ENCODE measurements around the gene MUC5AC. TPM values are rescaled to one million over a fixed set of nuclear protein-coding genes. Genes with fewer than 3 reads are reported as not detected.

Gene MUC5AC
- total RNA-seq, 4 donors from 2014 or later: not detected

DNA sequence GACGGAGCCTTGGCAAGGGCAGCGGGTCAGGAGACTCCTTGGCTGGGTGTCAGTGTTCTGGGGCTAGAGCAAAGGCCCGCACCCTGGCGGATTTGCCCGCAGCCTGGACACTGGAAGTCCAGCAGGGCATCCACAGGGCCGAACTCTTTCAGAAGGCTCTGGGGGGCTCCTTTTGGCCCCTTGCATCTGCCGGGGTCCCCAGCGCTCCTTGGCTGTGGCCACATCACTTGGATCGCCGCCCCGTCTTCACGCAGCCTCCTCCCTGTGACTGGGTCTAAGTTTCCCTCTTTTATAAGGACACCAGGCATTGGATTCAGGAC is 20.0 kb downstream of the MUC5AC start:
- Histone ChIP-seq H3K27me3 (no peaks in the 10 kb centered on the region), H3K36me3 (no peaks in the 10 kb centered on the region), H3K4me1 (no peaks in the 10 kb centered on the region), H3K9me3 (no peaks in the 10 kb centered on the region), H3K27ac (no peak overlapping the region), H3K4me3 (no peak overlapping the region)
- intact Hi-C loops (cut with DNase I; ENCODE audit: low total_unique reads) (no loop called here), in situ Hi-C loops (cut with MboI; ENCODE audit: low sequenced_read_pairs in 4 of 4) (no loop called here)
- no peak for ATAC-seq
- DNase-seq: no peak
- TF ChIP-seq, protein P1, sequence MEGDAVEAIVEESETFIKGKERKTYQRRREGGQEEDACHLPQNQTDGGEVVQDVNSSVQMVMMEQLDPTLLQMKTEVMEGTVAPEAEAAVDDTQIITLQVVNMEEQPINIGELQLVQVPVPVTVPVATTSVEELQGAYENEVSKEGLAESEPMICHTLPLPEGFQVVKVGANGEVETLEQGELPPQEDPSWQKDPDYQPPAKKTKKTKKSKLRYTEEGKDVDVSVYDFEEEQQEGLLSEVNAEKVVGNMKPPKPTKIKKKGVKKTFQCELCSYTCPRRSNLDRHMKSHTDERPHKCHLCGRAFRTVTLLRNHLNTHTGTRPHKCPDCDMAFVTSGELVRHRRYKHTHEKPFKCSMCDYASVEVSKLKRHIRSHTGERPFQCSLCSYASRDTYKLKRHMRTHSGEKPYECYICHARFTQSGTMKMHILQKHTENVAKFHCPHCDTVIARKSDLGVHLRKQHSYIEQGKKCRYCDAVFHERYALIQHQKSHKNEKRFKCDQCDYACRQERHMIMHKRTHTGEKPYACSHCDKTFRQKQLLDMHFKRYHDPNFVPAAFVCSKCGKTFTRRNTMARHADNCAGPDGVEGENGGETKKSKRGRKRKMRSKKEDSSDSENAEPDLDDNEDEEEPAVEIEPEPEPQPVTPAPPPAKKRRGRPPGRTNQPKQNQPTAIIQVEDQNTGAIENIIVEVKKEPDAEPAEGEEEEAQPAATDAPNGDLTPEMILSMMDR (IDR thresholded peaks at IDR 0.05 in 4 of 5, conservative IDR thresholded peaks at IDR 0.05 in 1 of 5): no peak
- TF ChIP-seq POLR2A (IDR thresholded peaks at IDR 0.05): no peak

DNA sequence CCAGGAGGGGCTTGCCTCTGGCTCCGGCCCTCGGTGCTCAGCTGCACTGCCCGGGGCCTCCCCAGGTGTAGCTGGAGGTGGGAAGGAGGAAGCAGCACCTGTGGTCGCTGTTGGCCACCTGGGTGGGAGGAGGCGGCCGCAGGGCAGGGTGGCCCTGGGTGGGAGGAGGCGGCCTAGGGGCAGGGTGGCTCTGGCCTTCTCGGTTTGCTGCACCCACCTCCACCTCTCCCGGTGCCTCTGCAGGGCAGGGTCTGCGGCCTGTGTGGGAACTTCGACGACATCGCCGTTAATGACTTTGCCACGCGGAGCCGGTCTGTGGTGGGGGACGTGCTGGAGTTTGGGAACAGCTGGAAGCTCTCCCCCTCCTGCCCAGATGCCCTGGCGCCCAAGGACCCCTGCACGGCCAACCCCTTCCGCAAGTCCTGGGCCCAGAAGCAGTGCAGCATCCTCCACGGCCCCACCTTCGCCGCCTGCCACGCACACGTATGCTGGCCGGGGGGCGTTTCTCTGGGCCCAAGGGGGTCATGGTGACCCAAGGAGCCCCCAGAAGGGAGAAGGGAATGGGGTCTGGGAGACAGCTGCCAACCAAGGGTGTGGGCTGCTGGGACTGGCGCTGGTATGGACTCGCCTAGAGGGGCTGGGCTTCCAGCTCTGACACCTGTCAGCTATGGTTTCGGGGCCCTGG is 20.6 kb downstream of the MUC5AC start:
- Histone ChIP-seq H3K4me3 (no peak overlapping the region), H3K27ac (no peak overlapping the region), H3K36me3 (no peaks in the 10 kb centered on the region), H3K27me3 (no peaks in the 10 kb centered on the region), H3K9me3 (no peaks in the 10 kb centered on the region), H3K4me1 (no peaks in the 10 kb centered on the region)
- in situ Hi-C loops (cut with MboI; ENCODE audit: low sequenced_read_pairs in 4 of 4) (no loop called here), intact Hi-C loops (cut with DNase I; ENCODE audit: low total_unique reads) (no loop called here)
- TF ChIP-seq, protein P1 (IDR thresholded peaks at IDR 0.05 in 4 of 5, conservative IDR thresholded peaks at IDR 0.05 in 1 of 5): no peak
- no peak for TF ChIP-seq POLR2A (IDR thresholded peaks at IDR 0.05)
- DNase-seq (no peak), ATAC-seq (no peak)

DNA sequence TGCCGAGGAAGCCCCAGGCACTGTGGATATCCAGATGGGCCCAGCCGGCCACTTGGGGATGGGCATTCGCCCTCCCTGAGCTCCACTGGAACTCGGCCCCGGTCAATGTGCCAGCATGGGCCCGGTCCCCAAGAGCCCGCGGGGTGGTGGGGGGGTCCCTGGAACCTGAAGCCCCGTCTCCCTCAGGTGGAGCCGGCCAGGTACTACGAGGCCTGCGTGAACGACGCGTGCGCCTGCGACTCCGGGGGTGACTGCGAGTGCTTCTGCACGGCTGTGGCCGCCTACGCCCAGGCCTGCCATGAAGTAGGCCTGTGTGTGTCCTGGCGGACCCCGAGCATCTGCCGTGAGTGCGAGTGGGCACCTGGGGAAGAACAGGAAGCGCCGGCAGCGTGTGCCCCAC is 21.2 kb downstream of the MUC5AC start:
- H3K4me3 ChIP-seq: no peak overlapping the region
- intact Hi-C loops (cut with DNase I; ENCODE audit: low total_unique reads) (no loop called here), in situ Hi-C loops (cut with MboI; ENCODE audit: low sequenced_read_pairs in 4 of 4) (no loop called here)
- no peaks in the 10 kb centered on the region for H3K4me1 ChIP-seq
- H3K9me3 ChIP-seq: no peaks in the 10 kb centered on the region
- H3K27me3 ChIP-seq: no peaks in the 10 kb centered on the region
- TF ChIP-seq, protein P1 (IDR thresholded peaks at IDR 0.05 in 4 of 5, conservative IDR thresholded peaks at IDR 0.05 in 1 of 5): no peak
- no peak for TF ChIP-seq POLR2A (IDR thresholded peaks at IDR 0.05)
- no peak overlapping the region for H3K27ac ChIP-seq
- ATAC-seq (no peak), DNase-seq (no peak)
- H3K36me3 ChIP-seq: no peaks in the 10 kb centered on the region

DNA sequence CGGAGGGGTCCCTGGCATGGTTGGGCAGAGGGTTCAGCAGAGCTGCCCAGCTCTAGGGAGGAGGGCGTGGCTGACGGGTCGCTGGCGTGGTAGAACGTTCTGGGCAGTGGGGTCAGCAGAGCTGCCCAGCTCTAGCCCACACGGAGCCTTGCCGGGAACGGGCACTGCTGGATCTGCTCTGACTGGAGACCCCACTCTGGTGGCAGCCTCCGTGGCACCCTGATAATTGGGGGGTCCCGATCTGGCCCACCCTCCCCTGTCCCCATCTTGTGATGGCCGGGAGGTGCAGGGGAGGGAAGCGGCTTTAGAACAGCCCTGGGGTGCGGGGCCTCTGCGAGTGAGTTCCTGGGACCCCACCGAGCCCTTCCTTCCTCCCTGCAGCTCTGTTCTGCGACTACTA is 21.9 kb downstream of the MUC5AC start:
- ATAC-seq: no peak
- no peaks in the 10 kb centered on the region for H3K4me1 ChIP-seq
- intact Hi-C loops (cut with DNase I; ENCODE audit: low total_unique reads) (no loop called here), in situ Hi-C loops (cut with MboI; ENCODE audit: low sequenced_read_pairs in 4 of 4) (no loop called here)
- H3K4me3 ChIP-seq: no peak overlapping the region
- no peaks in the 10 kb centered on the region for H3K27me3 ChIP-seq
- no peak for TF ChIP-seq POLR2A (IDR thresholded peaks at IDR 0.05)
- TF ChIP-seq, protein P1 (IDR thresholded peaks at IDR 0.05 in 4 of 5, conservative IDR thresholded peaks at IDR 0.05 in 1 of 5): no peak
- no peak overlapping the region for H3K27ac ChIP-seq
- DNase-seq: no peak
- no peaks in the 10 kb centered on the region for H3K36me3 ChIP-seq
- H3K9me3 ChIP-seq: no peaks in the 10 kb centered on the region

DNA sequence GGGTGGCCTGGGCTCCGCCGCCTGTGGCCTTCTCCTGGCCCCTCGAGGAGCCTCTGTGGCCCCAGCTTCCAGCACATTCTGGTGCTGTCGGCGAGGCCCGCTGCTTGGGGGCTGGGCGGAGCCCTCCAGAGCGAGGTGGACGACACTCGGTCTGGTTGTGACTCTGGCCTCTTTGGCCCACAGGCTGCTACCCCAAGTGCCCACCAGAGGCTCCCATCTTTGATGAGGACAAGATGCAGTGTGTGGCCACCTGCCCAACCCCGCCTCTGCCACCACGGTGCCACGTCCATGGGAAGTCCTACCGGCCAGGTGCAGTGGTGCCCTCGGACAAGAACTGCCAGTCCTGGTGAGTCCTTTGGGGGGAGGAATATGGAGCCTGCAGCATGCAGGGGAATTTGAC is 22.4 kb downstream of the MUC5AC start:
- no peak for TF ChIP-seq POLR2A (IDR thresholded peaks at IDR 0.05)
- TF ChIP-seq, protein P1 (IDR thresholded peaks at IDR 0.05 in 4 of 5, conservative IDR thresholded peaks at IDR 0.05 in 1 of 5): no peak
- no peak overlapping the region for H3K27ac ChIP-seq
- no peaks in the 10 kb centered on the region for H3K9me3 ChIP-seq
- no peak overlapping the region for H3K4me3 ChIP-seq
- intact Hi-C loops (cut with DNase I; ENCODE audit: low total_unique reads) (no loop called here), in situ Hi-C loops (cut with MboI; ENCODE audit: low sequenced_read_pairs in 4 of 4) (no loop called here)
- no peaks in the 10 kb centered on the region for H3K4me1 ChIP-seq
- no peaks in the 10 kb centered on the region for H3K36me3 ChIP-seq
- H3K27me3 ChIP-seq: no peaks in the 10 kb centered on the region
- ATAC-seq (no peak), DNase-seq (no peak)

Measured in gastrocnemius medialis (tissue), 4 donors.